GM21367 (cell line): Measurements from ENCODE around the gene DPM3.
"Not testable (repeated sequence)": the region's sequence is repeated elsewhere in the genome, so short reads cannot be mapped to it uniquely, and the experiment has no call there.

Experiments
- ATAC-seq: cut with Tn5 transposase; IDR thresholded peaks from one replicate; pipeline ENCODE4 v1.9.1; 2021; ENCODE audit not compliant: unreplicated experiment

Gene DPM3

GRCh38 chr1:155126556-155127104 is 13.7 kb downstream of the DPM3 start:
- no peak for ATAC-seq

- ATAC-seq, result no peak
Observed at GRCh38 chr1:155125946-155126555, 14.3 kb downstream of the DPM3 start.

GRCh38 chr1:155125511-155125945 is 14.8 kb downstream of the DPM3 start:
- ATAC-seq, result no peak

GRCh38 chr1:155124503-155125463 is 15.5 kb downstream of the DPM3 start:
- no peak for ATAC-seq

- no peak for ATAC-seq
Observed at GRCh38 chr1:155123801-155124200, 16.5 kb downstream of the DPM3 start.

- ATAC-seq, result no peak
Observed at GRCh38 chr1:155122308-155122707, 18.0 kb downstream of the DPM3 start.

GRCh38 chr1:155121249-155121648 is 19.1 kb downstream of the DPM3 start:
- no peak for ATAC-seq

- ATAC-seq, result no peak
Observed at GRCh38 chr1:155120253-155120652, 20.1 kb downstream of the DPM3 start.

GRCh38 chr1:155118090-155118489 is 22.2 kb downstream of the DPM3 start:
- not testable (repeated sequence) for ATAC-seq

- ATAC-seq, result no peak
Observed at GRCh38 chr1:155117610-155118009, 22.7 kb downstream of the DPM3 start.

GRCh38 chr1:155116113-155116764 is 24.1 kb downstream of the DPM3 start:
- no peak for ATAC-seq

- ATAC-seq, result no peak
Observed at GRCh38 chr1:155113450-155113980, 26.8 kb downstream of the DPM3 start.

- ATAC-seq, result no peak
Observed at GRCh38 chr1:155110826-155111225, 29.5 kb downstream of the DPM3 start.

GRCh38 chr1:155110381-155110780 is 29.9 kb downstream of the DPM3 start:
- no peak for ATAC-seq

- ATAC-seq, result no peak
Observed at GRCh38 chr1:155108296-155108695, 32.0 kb downstream of the DPM3 start.

- no peak for ATAC-seq
Observed at GRCh38 chr1:155107309-155108264, 32.7 kb downstream of the DPM3 start.

GRCh38 chr1:155106862-155107261 is 33.5 kb downstream of the DPM3 start:
- no peak for ATAC-seq

GRCh38 chr1:155105604-155106011 is 34.7 kb downstream of the DPM3 start:
- no peak for ATAC-seq

- no peak for ATAC-seq
Observed at GRCh38 chr1:155104605-155105534, 35.5 kb downstream of the DPM3 start.
